Stimulated activated CD8-positive, alpha-beta memory T cell treated with anti-CD3 and anti-CD28 coated beads, Interleukin-12 subunit alpha, Interleukin-12 subunit beta, amount 100 ng/mL, for 24 hours (primary cell): ENCODE measurements around the gene KBTBD6.
"Not testable (repeated sequence)": the region's sequence is repeated elsewhere in the genome, so short reads cannot be mapped to it uniquely, and the experiment has no call there.

Experiments used
- DNase-seq: peaks from one replicate; pipeline ENCODE4 v3.0.0-alpha.2; 2020; ENCODE audit errors: extremely low read depth

KBTBD6 gene

DNA sequence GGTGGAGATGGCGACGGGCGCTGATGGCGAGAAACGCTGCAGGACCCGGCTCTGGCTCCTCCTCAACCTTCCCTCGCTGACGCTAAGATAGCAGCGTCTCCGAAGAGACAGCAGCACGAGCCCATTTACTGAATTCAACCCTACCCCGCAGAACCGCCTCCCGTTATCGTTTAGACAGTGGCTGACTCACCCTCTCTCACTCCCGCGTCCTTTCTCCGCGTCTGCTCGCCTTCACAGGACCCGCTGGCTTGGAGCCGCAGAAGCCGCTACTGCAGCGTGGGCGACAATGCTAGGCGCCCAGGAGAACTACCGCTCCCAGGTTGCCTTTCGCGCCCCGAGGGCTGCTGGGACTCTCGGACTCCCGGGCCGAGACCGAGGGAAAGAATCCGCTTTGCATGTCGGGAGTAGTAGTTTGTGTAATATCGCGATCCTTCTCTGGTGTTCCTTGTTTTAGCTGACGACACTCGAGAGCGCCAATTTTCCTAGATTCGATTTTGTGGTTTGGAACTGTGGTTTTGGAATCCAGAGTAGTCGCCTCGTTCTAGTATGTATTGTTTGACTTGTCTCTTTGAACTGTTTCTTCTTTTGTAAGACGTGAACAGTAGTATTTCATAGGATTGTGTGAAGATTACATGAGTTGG is at the start of gene KBTBD6:
Gene KBTBD6 (minus strand): TSS at position 291 of the 641 bp plus-strand sequence. CDS start 291 bp downstream, outside the sequence.
- DNase-seq: peak; percentile 92

GRCh38 chr13:41182231-41182630 is 49.6 kb upstream of the KBTBD6 start:
- DNase-seq: no peak

DNA sequence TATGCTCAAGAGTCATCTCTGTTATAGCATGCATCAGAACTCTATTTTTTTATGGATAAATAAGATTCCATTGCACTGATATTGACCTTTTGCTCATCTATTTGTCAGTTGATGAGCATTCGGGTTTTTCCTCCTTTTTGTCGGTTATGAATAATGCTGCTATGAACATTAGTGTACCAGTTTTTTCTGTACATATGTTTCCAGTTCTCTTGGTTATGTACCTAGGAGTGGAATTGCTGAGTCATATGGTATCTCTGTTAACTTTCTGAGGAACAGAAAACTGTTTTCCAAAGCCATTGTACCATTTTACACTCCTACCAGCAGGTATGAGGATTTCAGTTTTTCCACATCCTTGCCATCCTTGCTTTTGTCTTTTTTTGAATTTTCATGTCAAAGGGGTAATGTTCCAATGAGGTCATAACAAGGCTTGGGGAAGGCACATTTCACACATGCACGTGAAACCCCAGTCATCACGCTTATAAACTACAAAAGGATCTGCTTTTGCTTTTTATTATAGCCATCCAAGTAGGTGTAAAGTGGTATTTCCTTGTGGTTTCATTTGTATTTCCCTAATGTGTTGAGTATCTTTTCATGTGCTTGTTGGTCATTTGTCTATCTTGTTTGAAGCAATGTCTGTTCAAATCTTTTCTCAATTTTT is 47.1 kb upstream of the KBTBD6 start:
- DNase-seq: no peak

GRCh38 chr13:41178040-41178439 is 45.4 kb upstream of the KBTBD6 start:
- no peak for DNase-seq

DNA sequence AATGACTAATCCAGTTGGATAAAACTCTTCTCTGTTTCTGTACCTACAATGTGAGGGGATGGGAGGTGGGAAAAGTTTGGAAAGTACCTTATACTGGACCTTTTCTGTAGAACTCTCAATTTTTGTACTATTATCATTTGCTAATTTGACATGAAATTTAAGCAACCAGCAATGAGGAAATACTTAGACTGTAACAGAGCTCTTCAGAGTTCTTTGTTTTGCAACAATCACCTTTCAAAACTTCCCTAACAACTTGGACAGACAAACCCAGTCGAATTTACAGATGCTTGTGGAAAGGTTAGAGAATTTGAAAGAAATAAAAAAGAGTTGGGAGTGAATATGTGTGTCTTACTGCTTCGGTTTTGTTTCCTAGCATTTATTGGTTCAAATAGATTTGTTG is 45.0 kb upstream of the KBTBD6 start:
- no peak for DNase-seq

DNA sequence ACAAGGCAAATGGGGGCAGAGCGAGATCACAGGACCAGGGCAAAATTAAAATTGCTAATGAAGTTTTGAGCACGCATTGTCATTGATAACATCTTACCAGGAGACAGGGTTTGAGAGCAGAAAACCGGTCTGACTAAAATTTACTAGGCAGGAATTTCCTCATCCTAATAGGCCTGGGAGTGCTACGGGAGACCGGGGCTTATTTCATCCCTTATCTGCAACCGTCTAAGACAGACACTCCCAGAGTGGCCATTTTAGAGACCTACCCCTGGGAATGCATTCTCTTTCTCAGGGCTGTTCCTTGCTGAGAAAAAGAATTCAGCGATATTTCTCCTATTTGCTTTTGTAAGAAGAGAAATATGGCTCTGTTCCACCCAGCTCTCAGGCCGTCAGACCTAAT is 43.0 kb upstream of the KBTBD6 start:
- not testable (repeated sequence) for DNase-seq

DNA sequence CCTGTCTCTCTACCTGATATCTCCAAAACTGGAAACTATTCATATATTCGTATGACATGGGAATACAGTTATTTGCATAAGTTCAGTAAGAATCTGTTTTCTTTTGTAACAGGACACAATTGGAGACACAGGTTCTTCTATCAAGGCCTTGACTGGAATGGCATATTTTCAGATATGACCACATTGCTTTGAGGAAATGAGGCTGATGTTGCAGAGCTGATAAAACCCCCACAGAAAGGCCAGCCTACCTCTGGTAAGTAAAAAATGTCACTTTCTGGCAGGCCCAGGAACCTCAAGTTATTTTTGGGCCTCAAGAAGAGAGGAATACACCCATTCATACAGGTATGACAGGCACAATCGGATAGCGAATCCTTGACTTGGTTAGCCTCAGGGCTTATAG is 29.5 kb upstream of the KBTBD6 start:
- no peak for DNase-seq

DNA sequence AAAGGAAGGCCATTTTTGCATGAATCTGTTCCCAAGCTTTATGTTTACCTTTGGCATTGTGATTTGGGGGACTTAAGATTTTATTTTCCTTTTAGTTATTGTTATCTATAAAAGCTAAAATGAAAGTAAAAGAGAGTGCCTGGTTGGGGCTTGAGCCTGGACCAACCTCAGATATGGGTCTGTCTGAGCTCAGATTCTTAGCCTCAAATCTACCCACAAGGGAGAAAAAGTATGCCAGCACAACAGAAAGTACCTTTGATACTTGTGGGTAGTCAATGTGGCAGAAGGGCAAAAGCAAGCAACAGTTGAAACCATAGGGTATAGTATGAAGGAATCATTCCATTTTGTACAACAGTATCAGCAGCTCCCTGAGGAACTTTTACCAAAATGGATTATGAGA is 26.6 kb upstream of the KBTBD6 start:
- no peak for DNase-seq

DNA sequence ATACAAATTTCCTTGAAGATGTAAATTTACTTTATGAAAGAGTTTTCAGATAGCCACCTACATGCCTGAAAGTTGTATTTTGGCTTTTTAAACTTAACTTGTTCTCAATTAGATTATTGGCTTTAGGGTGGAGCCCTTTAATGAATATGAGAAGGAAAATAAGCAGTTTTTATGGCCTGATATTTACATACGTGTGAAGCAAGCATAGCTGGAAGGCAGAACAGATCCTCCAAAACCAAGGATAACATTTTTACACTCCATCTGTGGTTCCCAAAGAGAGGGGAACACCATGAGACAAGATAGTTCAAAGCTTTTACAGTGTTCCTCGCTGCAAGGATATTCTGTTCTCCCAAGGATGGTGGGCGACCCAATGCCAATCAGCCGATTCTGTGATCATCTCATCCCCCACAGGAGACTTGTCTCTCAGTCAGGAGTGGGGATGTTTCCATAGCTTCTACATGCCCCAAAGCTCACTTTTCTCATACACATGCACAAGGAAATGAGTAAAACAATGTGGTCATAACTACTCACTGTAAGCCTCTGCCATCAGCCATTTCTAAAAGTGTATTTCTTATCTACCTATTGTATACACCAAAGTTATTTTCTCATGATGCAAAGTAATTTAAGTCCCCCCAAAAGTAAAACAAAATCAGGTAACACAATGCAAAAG is 24.6 kb upstream of the KBTBD6 start:
- DNase-seq: no peak

DNA sequence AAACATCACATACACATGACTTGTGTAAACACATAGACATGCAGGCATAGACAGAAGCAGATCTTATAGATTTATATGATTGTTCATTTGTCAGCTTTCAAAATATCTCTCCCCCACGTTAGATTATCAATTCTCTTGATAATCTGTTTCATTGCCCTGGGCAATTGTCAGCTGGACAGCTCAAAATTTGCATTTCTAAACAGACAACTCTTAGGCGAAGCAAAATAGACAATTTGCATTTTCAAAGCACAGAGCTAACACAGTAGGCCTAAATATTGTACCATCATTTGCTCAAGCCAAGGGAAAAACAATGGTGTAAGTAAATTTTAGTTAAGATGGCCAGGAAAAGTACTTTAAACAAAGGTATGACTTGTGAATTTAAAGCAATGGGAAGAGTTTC is 24.0 kb upstream of the KBTBD6 start:
- DNase-seq: no peak

GRCh38 chr13:41154042-41154441 is 21.4 kb upstream of the KBTBD6 start:
- DNase-seq: no peak

DNA sequence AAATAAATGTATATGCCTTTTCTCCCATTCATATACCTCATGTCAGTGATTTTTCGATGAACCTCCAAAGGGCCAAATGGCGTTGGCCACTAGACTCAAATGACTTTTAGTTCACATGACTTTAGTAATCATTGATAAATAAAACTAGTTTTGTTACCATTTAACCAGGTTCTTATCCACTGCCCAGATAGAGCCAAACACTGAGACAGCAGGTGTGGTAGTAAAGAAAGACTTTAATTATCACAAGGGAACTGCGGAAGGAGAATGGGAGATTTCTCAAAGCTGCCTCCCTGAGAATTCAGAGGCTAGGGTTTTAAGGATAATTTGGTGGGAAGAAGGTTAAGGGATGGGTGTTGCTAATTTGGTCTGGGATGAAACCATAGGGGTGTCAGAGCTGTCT is 19.4 kb upstream of the KBTBD6 start:
- no peak for DNase-seq

DNA sequence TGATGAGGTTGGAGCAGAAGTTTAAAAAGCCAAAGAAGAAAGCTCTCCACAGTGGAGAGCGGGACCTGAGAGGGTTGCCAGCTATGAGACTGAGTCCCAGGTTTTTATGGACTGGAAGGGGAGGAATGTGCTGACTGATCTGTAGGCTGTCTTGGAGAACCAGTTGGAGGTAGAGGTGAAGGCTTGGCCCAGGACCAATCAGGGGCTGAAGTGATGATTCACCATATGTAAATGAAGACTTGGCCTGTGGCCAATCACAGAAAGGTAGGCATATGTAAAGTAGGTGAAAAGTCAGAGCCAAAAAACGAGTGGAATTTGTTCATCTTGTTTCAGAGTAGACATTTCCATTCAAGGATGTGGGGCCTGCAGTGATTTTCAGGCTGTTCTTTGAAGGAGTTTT is 17.5 kb upstream of the KBTBD6 start:
- no peak for DNase-seq

- DNase-seq: no peak
Measured at GRCh38 chr13:41148419-41149283, 16.0 kb upstream of the KBTBD6 start.

- no peak for DNase-seq
Measured at GRCh38 chr13:41145136-41145908, 12.7 kb upstream of the KBTBD6 start.

DNA sequence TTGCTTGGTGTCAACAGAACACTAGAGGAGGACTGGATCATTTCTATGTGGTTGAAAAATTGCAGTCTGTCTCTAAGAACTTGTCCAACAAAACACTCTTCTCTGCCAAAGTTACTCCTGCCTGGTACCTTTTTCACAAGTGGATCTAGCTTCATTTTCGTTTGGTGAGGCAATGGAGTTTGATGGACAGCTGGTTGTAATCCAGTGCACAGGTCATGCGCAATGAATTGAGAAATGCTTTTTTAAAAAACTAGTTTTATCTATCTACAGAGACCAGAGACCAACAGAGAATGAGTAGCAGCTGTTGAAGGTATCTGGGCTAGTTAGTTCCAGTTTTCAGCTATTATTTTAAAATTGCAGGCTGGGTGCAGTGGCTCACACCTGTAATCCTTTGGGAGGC is 12.0 kb upstream of the KBTBD6 start:
- DNase-seq: no peak

DNA sequence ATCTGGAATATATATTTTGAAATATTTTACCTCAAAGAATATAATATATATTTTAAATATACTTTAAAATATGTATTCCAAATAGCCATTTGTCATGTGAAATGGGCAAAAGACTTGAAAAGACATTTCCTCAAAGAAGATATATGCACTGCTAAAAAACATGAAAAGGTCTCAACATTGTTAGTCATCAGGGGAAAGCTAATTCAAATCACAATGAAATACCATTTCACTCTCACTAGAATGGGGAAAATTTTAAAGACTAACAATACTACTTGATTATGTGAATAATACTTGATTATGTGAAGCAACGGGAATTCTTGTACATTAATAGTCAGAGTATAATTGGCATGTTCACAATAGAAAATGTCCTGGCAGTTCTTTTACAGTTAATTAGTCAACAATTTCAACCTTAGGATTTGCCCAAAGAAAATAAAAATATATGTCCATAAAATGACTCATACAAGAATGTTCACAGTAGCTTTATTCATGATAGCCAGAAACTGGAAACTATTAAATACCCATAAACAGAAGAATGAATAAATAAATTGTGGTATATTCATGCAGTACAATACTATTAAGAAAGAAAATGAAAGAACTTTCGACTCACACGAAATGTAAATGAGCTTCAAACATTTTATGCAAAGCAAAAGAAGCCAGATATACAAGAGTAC is 6.8 kb upstream of the KBTBD6 start:
- no peak for DNase-seq

DNA sequence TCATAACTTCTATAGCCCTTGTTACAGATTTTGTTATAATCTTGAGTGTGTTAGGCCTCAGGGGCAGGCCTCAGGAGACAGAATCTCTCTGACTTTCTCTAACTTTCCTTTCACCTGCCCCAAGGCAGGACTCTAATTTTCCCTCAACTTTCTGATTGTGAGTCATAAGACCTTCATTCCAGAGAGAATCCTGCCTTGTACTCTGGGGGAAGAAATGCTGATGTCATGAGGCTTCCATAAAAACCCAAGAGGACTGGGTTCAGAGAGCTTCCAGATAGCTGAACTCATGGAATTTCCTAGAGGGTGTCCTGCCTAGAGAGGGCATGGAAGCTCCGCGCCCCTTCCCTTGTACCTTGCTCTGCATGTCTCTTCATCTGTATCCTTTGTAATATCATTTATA is 5.3 kb upstream of the KBTBD6 start:
- DNase-seq: no peak

- DNase-seq: no peak
Measured at GRCh38 chr13:41137241-41137640, 4.6 kb upstream of the KBTBD6 start.

DNA sequence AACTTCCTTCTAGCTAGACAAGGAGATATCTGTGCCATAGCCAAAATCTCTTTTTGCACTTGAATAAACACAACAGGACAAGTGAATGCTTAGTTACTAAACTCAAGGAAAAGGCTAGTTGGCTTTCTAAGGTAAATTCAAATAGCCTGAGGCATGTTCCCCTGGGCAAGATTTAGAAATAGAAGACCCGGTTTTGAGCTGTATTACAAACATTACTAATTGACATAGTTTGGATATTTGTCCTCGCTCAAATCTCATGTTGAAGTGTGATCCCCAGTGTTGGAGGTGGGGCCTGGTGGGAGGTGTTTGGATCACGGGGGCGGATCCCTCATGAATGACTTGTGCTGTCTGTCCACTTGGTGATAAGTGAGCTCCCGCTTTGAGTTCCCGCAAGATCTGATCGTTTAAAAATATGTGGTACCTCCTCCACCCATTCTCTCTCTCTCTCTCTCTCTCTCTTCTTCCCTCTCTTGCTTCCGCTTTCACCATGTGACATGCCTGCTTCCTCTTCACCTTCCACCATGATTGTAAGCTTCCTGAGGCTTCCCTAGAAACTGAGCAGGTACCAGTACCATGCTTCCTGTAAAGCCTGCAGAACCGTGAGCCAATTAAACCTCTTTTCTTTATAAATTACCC is 3.9 kb upstream of the KBTBD6 start:
- no peak for DNase-seq
